ENCODE results near the gene ADGRV1.

Gene ADGRV1

DNA sequence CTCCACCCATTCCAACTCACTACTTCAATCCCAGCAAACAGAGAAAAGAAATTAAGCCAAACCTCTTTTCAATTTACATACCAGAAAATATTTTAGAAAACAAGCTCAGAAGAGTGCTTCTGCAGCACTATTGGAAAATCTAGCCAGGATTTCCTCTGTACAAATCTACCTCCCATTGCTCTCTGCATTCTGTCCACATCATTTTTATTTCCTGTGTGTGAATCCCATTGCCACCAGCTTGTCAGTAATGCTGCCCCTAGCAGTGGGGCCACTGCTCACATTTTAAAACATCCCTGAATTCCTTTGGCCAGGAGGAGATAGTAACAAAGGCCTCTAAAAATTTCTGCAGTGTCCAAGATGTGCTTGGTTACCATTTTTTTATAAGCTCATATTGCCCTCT, 592.0 kb downstream of the ADGRV1 start:
- no peak for DNase-seq

DNA sequence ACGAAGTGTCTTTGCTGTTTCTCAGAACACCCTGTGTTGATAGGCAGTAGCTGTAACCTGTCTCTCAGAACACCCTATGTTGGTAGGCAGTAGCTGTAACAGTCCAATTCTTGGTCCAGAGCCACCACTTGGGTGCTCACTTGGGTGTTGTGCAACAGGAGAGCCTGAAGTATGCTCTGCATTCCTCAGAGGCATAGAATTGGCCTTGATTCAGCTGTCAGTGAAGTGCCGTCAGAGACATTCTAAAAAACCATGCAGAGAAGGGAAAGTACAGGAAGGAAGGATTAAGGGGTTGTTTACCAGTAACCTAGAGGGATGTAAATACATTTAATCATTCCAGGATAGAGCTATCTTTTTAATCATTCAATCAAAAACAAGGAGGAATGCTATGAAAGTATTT, 593.4 kb downstream of the ADGRV1 start:
- DNase-seq = no peak

DNA sequence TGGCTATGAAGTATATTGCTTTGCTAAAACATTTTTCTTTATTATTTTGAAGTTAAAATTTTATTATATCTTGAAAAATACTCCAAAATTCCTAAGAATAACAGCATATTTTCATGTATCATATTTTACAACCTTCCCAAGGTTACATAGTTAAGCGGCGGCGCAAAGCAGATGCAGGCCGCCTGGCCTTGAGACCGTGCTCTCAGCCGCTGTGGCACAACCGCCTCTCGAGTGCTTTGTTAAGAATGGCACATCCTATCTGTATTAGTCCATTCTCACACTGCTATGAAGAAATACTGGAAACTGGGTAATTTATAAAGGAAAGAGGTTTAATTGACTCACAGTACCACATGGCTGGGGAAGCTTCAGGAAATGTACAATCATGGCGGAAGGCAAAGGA, 595.7 kb downstream of the ADGRV1 start:
- DNase-seq = no peak

DNA sequence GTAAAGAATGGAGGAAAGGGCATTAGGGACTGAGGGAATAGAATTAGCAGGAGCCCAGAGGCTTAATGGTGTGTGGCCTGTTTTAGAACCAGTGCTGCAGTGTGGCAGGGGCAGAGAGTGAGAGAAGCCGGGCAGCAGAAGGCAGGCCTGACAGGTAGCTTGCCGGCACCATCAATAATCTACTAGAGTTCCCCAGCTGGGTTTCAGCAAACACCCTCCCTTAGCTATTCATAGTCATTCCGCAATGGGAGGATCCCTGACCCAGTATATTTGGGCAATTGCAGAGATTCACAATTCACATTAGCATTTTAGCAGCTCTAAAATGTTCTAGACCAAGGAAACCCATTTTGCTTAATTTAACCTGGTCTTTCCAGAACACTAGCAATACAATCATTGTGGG, 596.7 kb downstream of the ADGRV1 start:
- no peak for DNase-seq

DNA sequence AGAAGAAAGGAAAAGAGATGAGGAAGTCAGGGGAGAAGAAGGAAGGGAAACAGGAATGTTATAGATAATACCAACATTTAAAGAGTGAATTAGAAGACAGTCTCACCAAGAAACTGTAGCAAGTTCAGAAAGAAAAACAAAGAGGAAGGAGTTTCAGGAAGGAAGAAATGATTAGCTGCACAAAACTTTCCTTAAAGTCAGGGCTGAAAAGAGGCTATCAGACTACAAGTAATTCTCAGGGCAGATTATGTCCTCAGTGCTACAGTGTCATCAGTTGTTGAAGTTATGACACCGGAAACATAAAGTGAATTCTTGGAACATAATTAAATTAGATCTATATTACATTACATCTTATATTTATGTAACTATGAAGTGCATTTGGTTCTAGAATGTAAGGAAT, 597.6 kb downstream of the ADGRV1 start:
- DNase-seq = no peak

DNA sequence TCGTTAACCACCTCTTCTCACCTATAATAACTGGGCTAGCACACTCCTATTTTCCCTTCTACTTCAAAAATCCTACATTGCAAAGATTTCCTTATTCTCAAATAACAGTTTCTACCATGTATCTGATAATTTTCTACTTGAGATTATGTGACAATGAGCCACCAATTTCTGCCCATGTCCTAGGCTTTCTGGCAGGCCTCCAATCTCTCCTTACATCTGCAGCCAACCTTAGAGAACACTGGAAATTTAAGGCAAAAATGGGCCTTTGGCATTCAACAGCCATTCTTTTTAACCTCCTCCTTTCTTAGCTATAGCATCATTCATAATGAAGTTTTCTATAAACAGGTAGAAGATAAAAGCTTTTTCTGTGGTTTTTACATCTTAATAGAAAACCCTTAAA, 599.4 kb downstream of the ADGRV1 start:
- DNase-seq = no peak

DNA sequence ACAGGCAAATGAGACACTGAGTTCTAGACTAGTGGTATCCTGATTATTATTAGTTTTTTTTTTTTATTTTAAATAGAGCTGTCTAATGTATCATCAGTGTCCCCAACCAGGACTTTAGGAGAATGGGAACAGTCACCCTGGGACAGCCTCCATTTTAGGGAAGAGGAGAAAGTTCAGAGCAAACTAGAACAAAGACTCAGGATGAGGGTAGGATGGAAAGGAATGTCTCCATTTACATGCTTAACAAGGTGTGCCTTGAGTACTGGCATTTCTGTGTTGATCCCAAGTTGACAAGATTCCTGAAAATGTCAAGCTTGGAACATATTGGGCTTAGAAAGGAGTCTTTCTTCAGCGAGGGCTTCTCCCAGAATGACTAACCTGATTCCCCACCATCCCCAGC, 601.0 kb downstream of the ADGRV1 start:
- no peak for DNase-seq

DNA sequence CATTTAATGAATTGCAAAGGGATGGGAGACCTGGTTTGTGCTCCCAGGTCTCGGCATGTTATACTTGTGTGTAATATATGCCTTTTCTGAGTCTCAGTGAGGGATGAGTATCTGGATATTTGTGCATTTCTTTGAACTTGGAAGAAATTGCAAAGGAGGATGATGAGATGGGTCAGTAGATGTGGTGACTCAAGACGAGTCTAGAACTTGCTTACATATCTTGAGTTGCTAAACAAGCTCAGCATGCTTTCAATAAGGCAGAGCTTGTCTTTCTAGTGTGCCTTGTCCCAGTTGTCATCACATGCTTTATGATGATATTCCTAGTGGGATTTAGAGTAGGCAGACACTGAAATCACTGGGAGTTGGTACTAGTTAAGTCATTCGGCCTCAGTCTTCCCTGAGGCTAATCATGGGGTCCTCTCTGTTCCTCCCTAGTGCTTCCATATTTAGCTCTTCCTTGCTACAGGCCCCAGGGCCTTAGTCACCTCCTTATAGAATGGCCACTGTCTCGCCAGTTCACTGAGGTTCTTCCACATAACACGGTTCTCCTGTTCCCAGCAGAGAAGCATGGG, 602.2 kb downstream of the ADGRV1 start:
- no peak for DNase-seq

DNA sequence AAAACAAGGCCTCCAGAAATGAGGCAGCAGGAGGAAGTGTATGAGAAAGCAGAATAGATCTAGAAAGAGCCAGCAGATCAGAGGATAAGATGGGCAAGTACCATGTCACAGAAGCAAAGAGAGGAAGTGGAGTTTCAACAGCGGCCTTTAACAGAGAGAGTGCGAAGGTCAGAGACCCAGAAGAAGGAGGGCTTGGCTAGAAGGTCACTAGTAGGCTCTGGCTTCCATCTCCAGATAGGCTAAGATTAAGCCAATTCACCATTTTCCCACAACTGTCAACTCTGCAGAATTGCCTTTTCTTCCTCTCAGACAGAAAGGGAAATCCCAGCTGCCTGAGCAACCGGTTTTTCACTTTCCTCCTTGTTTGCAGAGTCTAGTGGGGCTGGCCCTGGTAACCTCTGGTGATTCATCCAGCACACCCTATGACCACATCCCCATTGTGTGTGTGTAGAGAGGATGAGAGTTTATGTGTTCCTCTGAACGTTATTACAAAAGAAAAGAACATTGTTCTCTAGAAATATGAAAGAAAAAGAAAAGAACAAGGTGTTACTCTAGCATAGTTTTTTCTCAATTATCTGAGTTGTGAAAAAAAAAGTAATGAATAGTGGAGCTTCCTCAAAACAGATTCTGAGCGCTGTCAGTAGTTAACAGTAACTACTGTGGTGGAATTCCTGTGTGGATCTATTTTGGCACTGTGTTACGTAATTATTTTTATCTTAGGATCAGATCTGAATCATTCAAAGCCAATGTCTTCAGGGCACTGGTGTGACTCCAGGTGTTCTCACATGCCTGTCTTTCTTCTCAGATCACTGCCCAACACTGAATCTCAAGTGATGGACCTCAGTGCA, 604.2 kb downstream of the ADGRV1 start:
- no peak for DNase-seq

DNA sequence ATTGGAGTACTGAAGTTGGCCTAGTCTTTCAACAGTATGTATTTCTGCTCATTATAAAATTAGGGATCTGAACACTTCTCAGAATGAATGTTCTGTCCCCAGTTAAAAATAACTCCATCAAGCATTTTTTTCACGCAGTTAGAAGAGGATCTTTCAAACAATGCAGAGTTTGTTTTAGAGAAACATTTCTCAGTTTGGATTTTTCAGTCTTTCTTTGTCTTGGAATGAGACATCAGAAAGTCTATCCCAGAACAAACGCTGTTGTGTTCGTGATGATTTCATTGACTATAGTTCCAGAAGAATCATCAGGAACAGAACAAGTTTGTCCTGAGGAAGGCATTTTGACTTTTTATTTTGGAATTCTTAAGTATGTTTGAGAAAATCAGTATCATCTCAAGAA, 605.8 kb downstream of the ADGRV1 start:
- DNase-seq = no peak

DNA sequence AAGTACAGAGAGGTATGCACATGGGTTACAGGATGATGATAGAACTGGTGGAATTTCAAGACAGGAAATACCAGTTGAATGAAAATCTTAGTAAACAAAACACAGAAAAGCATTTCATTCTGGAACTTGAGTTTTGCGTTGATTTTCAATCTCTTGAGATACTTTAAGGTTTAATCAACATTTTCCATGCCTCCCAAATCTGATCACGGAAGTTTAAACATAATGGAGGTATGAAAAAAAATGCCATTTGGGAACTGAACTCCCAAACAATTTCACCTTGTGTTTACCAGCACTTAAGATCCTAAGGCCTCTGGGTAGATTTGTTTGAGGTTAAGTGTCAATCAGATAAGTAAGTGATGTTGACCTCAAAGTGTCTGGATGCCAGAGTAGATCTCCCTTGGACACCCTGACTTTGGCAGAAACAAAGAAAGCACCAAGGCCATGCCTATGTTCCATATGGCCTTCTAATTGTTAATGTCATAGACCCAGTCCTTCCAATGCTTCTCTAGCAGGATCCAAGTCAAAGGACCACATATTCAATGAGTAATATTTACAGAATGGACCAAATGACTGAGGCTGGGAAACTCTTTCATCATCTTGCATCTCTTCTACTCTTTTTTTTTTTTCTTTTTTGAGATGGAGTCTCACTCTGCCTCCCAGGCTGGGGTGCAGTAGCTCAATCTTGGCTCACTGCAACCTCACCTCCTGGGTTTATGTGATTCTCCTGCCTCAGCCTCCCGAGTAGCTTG, 607.6 kb downstream of the ADGRV1 start:
- no peak for DNase-seq

DNA sequence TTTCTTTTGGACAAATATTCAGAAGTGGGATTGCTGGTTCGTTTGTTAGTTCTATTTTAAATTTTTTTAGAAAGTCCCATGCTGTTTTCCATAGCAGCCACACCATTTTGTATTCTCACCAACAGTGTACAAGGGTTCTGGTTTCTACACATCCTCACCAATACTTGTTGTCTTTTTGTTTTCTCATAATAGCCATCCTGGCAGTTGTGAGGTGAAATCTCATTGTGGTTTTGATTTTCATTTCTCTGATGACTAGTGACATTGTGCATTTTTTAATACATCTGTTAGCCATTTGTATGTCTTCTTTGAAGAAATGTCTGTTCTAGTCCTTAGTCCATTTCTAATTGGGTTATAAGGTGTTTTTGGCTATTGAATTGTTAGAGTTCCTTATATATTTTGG, 610.3 kb downstream of the ADGRV1 start:
- DNase-seq = no peak

DNA sequence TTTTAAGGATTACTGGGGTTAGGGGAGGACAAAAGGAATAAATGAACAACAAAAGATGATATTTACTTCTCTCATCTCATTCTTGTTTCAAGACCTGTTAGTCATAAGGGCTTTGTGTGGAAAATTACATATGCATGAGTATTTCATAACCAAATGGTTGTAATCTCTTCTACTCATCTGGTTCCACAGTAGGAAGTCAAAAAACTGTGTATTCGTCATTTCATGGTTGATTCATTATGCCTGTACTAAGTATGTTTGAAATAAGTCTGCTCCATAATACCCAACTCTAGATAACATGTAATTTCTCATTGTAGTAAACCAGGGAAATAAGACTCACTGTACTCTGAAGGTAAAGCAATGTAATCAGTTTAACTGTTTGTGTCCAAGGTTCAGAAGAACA, 611.7 kb downstream of the ADGRV1 start:
- DNase-seq = no peak

DNA sequence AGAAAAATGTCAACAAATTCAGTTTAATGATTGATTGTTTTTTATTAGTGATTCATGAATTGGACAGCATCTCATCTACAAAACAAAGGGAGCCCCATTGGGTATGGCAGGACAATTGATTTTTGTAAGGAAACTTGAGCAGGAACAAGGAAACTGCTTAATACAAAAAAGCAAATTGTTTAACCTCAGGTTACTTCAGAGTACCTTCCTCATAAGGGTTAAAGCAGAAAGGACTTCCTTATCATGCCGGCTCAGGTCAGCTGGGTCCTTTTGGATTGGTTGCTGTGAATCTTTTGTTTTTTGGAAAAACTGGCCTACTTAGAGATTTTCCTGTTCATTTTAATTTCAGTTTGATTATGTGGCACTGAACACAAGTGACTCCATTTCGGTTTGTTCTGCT, 612.7 kb downstream of the ADGRV1 start:
- DNase-seq = no peak

DNA sequence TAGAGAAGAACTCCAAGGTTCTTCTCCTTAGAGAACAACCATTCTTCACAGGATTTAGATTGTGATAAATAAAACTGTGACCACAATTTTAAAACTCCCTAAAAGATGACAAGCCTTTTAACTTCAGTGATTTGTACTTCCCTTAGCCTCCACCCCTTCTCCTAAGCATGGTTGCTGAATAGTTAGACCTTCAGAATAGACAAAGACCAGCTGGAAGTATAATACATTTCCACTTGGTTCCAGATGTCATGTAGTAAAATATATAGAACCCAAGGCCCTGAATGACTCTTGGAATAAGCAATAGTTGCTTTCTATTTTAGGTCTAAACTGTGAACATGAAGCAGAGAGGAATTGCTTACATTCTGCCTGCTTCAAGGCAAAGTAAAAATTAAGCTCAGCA, 615.8 kb downstream of the ADGRV1 start:
- no peak for DNase-seq

DNA sequence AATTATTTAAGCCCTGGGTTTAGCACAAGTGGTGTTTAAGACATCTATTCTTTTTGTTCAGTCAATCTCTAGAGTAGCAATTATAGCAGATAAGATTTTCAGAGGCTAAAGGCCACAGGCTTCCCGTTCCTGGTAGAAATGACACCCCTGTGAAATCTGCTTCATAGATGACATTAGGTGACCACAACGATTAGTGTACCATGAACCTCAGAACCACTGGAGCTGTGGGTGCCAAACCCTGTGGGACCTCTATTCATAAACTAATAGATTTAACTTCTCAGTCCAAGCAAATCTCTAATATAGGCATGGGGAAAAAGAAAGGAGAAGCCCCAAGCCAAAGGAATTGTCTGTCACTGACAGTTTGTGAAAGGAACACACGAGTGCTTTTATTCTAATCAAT, 617.1 kb downstream of the ADGRV1 start:
- no peak for DNase-seq

DNA sequence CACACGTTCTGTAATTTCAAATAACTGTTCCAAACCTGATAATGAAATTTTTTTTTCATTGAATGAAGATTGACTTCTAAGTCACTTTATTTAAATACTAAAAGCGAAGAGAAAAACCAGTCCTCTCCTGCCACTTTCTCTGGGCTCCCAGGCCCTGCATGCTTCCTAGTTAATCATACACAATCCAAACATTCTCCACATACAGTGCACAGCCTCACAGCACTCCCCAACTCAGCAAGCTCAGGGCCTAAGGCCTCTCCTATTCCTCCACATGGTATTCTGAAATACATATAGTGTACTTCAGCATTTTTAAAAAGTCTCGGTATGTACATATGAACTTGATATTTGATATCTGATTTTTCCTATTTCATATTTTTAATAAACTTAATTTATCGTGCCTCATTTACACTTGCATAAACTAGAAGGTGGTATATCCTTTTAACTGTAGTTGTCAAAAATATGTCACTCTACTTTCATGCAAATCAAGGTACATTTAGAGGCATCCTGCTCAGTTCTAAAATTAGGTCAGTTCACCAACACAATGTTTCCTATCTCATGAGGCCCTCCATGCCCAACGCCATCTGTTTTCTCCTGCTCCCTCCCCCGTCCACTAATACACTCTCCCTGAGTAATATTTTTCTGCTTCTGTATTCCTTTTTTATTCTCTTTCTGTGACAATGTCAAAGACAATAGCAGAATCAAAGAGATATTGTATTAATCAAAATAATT, 617.9 kb downstream of the ADGRV1 start:
- DNase-seq = no peak

DNA sequence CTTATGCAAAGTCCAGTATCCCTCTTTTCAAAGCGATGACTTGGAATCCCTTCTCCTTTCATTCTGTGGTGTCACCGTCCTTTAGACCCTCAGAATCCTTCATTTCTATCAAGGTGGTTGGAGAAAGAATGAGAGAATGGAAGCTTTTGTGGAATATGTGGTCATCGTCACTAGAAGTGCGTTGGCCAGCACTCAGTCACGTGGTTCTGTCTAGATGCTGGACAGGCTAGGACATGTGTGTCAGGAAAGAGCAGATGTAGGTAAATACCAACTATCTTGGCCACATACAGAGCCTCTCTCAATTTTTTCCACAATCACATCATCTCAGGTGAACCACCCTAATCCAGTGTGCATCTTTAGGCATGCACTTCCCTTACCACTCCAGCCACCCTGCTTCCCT, 618.5 kb downstream of the ADGRV1 start:
- DNase-seq = no peak

DNA sequence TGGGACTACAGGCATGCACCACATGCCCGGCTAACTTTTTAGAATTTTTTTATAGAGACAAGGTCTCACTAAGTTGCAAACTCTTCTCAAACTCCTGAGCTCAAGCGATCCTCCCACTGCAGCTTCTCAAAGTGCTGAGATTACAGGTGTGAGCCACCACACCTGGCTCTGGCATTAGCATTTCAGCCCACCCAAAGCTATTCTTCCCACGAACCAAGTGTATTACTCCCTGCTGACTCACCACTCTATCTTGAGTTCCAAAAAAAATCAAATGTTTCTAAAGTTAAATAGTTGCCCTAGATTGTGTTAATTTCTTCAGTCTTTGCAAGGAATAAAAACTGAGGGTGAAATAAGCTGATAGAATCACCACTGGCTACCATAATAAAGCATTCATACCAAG, 619.0 kb downstream of the ADGRV1 start:
- DNase-seq = no peak

DNA sequence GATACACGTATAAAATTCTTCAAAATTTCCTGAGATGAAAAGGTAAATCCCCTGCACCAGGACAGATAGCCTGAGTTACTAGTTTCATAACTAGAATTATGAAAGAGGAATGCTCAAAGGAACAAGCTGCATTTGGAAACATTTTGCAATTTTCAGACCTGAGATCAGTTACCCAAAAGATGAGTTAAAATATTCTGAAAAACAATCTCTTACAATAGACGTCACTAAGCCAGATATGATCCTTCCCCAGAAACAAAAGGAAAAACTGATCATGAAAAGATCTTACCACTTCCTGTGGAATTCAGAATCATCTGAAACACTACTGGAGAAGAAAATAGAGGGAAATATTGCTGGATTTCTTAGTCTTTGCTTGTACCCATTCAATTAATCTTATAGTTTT, 619.9 kb downstream of the ADGRV1 start:
- no peak for DNase-seq

DNA sequence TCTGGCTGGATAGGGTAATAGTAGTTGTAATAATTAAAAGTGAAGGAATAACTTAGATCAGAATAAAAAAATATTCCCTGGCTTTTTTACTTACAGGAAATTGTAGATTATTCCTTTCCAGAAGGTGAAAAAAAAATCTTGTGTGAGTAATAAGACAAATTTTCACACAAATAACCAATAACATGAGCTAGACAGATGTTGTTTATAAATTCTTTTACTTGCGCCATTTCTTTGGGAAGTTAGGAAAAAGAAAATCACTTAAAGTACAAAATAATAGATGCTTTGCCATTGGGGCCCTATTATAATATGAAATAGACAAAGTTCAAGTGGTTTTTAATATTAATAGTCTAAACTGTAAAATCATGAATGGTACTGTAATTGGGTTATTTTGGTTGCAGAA, 620.4 kb downstream of the ADGRV1 start:
- no peak for DNase-seq

DNA sequence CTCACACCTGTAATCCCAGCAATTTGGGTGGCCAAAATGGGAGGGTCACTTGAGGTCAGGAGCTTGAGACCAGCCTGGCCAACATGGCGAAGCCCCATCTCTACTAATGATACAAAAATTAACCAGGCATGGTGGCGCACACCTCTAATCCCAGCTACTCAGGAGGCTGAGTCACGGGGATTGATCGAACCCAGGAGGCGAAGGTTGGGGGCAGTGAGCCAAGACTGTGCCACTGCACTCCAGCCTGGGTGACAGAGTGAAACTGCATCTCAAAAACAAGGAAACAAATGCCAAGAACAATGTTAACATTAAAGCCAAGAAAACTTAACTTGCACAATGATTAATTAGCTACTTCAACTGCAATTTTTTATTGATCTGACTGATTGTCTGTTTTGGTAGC, 621.9 kb downstream of the ADGRV1 start:
- DNase-seq = no peak

DNA sequence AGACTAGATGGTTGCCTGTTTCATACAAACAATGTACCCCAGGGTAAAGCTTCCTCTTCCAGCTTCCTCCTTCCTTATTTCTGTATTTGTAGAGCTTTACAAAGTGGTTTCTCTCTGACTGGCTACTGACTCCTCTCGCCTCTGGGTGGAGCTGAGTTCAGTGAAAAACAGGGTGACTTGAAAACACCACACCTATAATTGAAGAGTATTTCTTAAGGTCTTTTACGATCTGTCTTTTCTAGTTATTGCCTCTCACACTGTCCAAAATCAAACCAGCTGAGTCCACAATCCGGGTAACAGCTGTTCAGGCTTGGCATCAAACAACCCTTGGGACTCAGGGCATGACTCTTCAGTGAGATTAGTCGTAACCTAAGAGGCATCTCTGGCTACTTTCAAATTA, 624.2 kb downstream of the ADGRV1 start:
- no peak for DNase-seq

DNA sequence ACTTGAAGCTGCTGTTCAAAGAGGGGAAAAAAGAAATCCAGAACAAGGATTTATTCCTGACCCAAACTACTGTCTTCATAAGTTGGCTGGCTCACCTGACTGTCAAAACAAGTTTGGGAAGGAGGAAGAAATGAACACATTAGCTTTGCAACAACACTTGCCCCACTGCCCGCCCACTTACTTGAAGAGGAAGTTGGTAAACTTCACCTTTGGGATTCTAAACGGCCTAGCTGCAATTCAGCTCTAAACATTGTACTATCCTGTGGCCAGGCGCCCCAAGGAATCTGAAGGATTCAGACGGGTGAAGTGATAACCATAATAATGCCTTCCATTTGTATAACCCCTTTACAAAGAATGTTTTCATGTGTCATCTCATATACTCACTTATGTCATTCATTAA, 625.1 kb downstream of the ADGRV1 start:
- DNase-seq = no peak

Measured in NCI-H187 (cell line).